ENCODE measurements around the gene CARD9. TPM values are rescaled to one million over a fixed set of nuclear protein-coding genes. Genes with fewer than 3 reads are reported as not detected.
"Not testable (repeated sequence)": the region's sequence is repeated elsewhere in the genome, so short reads cannot be mapped to it uniquely, and the experiment has no call there.

CARD9 gene
- total RNA-seq, 2 experiments from 2014 or later, result 0.55 to 1.3 TPM

DNA sequence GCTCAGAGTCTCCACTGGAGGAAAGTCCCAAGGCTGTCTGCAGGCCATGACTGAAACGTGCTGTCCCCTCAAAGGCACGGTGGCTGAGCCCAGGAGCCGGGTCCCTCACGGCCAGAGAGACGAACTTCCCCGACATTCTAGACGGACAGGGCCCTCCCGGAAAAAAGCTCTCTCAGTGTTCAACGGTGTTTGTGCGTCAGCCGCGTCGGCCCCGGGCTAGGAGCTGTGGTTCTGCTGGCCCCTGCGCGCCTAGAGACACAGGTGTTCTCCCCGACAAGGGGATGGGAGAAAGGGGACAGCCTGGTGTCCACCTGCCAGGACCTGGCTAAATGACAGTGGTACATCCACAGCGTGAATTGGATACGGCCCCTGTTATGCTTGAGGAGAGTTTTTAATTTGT lies 51.9 kb downstream of the CARD9 start:
- no peak overlapping the region for H3K27ac Mint-ChIP-seq
- ChIA-PET POLR2A (no interaction called here), CTCF (interaction anchor here (0.7 kb wide), 2 partner anchors 79 to 173 kb away, joined by 3 to 4 read pairs; no protein-coding TSS in a partner anchor)
- no peak for DNase-seq
- no peaks in the 10 kb centered on the region for H3K27me3 Mint-ChIP-seq
- H3K4me1 Mint-ChIP-seq, result no peaks in the 10 kb centered on the region
- H3K9me3 Mint-ChIP-seq, result no peaks in the 10 kb centered on the region
- no peak overlapping the region for H3K4me3 Mint-ChIP-seq
- no peaks in the 10 kb centered on the region for H3K36me3 Mint-ChIP-seq (ENCODE audit: low read depth)

DNA sequence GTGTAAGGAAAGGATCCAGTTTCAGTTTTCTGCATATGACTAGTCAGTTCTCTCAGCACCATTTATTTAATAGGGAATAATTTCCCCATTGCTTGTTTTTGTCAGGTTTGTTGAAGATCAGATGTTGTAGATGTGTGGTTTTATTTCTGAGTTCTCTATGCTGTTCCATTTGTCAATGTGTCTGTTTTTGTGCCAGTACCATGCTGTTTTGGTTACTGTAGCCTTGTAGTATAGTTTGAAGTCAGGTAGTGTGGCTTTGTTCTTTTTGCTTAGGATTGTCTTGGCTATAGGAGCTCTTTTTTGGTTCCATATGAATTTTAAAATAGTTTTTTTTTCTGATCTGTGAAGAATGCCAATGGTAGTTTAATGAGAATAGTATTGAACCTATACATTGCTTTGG lies 52.5 kb downstream of the CARD9 start:
- H3K36me3 Mint-ChIP-seq (ENCODE audit: low read depth); H3K9me3 Mint-ChIP-seq; DNase-seq; POLR2A ChIA-PET; H3K4me1 Mint-ChIP-seq; H3K27ac Mint-ChIP-seq; CTCF ChIA-PET; H3K27me3 Mint-ChIP-seq; H3K4me3 Mint-ChIP-seq: not testable (repeated sequence)

DNA sequence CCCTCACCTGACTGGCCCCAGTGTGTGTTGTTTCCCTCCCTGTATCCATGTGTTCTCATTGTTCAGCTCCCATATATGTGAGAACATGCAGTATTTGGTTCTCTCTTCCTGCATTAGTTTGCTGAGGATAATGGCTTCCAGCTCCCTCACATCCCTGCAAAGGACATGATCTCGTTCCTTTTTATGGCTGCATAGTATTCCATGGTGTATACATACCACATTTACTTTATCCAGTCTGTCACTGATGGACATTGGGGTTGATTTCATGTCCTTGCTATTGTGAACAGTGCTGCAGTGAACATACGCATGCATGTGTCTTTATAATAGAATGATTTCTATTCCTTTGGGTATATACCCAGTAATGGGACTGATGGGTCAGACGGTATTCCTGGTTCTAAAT lies 53.5 kb downstream of the CARD9 start:
- H3K4me3 Mint-ChIP-seq; CTCF ChIA-PET; DNase-seq; H3K27ac Mint-ChIP-seq; H3K4me1 Mint-ChIP-seq; POLR2A ChIA-PET; H3K36me3 Mint-ChIP-seq (ENCODE audit: low read depth); H3K27me3 Mint-ChIP-seq: not testable (repeated sequence)
- H3K9me3 Mint-ChIP-seq, result peaks cover 16% of the 10 kb centered on the region

DNA sequence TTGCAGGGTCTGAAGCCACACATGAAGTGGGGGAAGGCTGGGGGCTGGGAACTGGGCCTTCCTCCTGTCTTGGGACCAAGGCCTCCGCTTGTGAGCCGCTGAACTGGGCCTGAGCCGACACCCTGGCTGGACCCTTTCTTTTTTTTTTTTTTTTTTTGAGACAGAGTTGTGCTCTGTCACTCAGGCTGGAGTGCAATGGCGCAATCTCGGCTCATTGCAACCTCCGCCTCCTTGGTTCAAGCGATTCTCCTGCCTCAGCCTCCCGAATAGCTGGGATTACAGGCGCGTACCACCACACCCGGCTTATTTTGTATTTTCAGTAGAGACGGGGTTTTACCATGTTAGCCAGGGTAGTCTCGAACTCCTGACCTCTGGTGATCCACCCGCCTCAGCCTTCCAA lies 54.2 kb downstream of the CARD9 start:
- CTCF ChIA-PET; H3K36me3 Mint-ChIP-seq (ENCODE audit: low read depth); H3K4me1 Mint-ChIP-seq; H3K27me3 Mint-ChIP-seq; POLR2A ChIA-PET; DNase-seq; H3K4me3 Mint-ChIP-seq; H3K27ac Mint-ChIP-seq: not testable (repeated sequence)
- peaks cover 23% of the 10 kb centered on the region for H3K9me3 Mint-ChIP-seq

DNA sequence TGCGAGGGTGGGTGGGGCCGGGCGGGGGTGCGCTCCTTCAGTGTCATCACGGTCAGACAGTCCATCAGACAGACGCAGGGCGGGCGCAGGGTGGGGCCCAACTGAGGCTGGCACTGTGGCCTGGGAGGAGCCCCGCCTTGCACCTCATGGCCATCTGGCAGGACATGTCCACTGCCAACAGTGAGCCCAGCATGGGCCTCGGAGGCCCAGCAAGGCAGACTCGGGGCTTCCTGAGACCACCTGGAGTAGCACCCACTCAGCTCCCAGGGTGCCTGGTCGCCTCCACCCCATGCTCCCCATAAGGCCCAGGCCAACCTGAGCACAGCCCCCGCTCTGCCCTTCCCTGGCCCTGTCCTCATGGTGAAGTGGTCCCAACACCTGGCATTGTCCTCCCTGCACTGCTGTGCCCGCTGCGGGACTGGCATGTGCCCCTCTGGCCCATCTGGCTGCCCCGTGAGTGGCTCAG lies 54.7 kb downstream of the CARD9 start:
- Mint-ChIP-seq H3K27ac (no peak overlapping the region), H3K36me3 (ENCODE audit: low read depth) (peaks cover 9% of the 10 kb centered on the region), H3K27me3 (no peaks in the 10 kb centered on the region), H3K4me3 (no peak overlapping the region), H3K4me1 (peaks cover 2% of the 10 kb centered on the region), H3K9me3 (peaks cover 23% of the 10 kb centered on the region)
- no peak for DNase-seq
- ChIA-PET CTCF (no interaction called here), POLR2A (no interaction called here)

DNA sequence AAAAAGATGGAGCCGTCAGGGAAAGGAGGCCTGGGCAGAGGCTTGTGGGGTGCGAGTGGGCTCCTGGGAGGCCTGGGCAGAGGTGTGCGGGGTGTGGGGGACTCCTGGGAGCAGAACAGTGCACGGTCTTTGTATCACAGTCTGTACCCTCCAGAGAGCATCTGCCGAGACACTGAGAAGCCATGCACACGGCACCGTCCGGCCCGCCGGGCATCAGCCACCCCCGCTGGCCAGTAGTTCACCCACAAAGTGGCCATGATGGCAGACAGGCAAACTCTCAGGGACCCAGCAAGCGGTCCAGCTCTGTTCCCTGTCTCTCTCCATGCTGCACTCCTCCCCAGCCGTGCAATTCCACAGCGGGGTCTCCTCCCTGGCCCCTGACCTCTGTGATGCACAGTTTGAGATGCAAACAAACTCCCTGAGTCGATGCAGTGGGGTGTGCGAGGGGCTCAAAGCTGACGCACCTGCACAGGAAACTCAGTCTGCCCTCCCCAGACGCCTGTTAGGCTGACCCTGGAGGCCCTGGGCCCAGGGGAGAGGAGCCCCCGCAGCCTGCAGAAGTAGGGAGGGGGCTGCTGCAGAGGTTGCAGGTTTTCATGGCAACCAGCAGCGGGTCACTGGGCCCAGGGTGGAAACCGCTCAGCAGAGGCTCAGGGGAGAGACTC lies 55.2 kb downstream of the CARD9 start:
- no peak overlapping the region for H3K4me3 Mint-ChIP-seq
- ChIA-PET POLR2A (no interaction called here), CTCF (no interaction called here)
- peaks cover 23% of the 10 kb centered on the region for H3K9me3 Mint-ChIP-seq
- DNase-seq, result no peak
- H3K27me3 Mint-ChIP-seq, result no peaks in the 10 kb centered on the region
- H3K27ac Mint-ChIP-seq, result no peak overlapping the region
- peaks cover 2% of the 10 kb centered on the region for H3K4me1 Mint-ChIP-seq
- H3K36me3 Mint-ChIP-seq (ENCODE audit: low read depth), result peaks cover 9% of the 10 kb centered on the region

DNA sequence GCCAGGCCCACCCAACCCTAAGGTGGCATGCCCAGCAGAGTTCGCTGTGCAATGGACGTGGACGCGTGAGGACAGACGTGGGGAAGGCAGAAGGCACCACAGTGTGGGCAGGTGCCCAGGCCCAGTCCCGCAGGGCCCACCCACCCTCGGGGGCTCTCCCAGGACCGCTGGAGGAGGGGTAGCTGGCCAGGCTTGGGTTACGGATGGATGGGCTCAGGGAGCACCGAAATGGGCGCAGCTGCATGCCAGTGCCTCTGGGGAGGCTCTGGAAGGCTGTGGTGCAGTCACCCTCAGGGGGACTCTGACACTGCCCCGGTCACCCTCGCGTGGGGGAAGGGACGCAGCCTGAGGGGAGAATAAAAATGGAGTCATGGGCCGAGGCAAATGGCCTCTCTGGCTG lies 55.8 kb downstream of the CARD9 start:
- POLR2A ChIA-PET, result no interaction called here
- Mint-ChIP-seq H3K9me3 (peaks cover 23% of the 10 kb centered on the region), H3K4me1 (peaks cover 2% of the 10 kb centered on the region), H3K27me3 (no peaks in the 10 kb centered on the region), H3K4me3 (no peak overlapping the region), H3K27ac (no peak overlapping the region), H3K36me3 (ENCODE audit: low read depth) (peaks cover 9% of the 10 kb centered on the region)
- DNase-seq, result no peak
- CTCF ChIA-PET, result no interaction called here

DNA sequence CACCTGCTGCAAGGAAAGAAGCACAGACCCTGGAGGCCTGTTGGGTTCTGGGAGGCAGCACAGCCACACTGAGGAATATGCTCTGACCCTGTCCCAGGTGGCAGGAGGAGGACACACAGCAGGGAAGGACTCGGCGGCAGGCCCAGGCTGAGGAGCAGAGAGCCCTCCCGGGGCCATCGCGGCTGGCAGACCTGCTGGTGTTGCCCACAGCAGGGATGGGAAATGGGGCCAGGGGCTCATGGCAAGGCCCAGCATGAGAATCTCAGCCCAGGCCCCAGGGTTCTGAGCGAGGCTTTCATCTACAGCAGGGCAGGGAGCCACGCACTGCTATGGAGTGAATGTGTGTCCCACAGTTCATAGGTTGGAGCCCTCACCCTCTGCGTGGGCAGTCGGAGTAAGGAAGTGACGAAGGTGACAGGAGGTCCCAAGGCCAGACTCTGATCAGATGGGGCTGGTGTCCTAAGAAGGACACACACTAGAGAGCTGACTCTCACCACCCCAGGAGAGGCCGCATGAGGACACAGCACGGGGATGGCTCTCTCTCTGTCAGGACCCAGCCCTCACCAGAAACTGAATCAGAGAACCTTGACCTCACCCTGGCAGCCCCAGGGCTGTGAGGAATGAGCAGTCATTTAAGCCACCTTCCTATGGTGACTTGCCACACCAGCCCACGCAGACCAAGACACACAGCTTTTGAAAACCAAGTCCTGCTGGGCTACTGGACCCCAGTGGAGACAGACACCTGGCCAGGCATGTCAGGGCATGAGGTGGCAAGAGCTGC lies 56.4 kb downstream of the CARD9 start:
- no peak for DNase-seq

DNA sequence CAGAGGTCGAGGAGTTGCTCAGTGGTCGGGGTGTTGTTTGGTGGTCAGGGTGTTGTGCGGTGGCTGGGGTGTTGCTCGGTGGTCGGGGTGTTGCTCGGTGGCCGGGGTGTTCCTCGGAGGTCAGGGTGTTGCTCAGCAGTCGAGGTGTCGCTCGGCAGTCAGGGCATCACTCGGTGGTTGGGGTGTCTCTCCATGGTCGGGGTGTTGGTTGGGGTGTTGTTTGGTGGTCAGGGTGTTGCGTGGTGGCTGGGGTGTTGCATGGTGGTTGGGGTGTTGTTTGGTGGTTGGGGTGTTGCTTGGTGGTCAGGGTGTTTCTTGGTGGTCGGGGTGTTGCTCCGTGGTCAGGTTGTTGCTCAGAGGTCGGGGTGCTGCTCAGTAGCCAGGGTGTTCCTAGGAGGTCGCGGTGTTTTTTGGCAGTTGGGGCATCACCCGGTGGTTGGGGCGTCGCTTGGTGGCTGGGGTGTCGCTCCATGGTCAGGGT lies 57.2 kb downstream of the CARD9 start:
- Mint-ChIP-seq H3K36me3 (ENCODE audit: low read depth) (peaks cover 9% of the 10 kb centered on the region), H3K27me3 (no peaks in the 10 kb centered on the region), H3K4me1 (peaks cover 2% of the 10 kb centered on the region), H3K9me3 (peaks cover 23% of the 10 kb centered on the region), H3K4me3 (no peak overlapping the region), H3K27ac (no peak overlapping the region)
- POLR2A ChIA-PET, result no interaction called here
- CTCF ChIA-PET, result no interaction called here
- DNase-seq, result no peak

More for the DNA sequence above, 56.4 kb downstream of the CARD9 start:
- peaks cover 9% of the 10 kb centered on the region for H3K36me3 Mint-ChIP-seq (ENCODE audit: low read depth)
- H3K27me3 Mint-ChIP-seq, result no peaks in the 10 kb centered on the region
- H3K4me3 Mint-ChIP-seq, result no peak overlapping the region
- no peak overlapping the region for H3K27ac Mint-ChIP-seq
- ChIA-PET POLR2A (no interaction called here), CTCF (no interaction called here)
- H3K4me1 Mint-ChIP-seq, result peaks cover 2% of the 10 kb centered on the region
- H3K9me3 Mint-ChIP-seq, result peaks cover 23% of the 10 kb centered on the region

DNA sequence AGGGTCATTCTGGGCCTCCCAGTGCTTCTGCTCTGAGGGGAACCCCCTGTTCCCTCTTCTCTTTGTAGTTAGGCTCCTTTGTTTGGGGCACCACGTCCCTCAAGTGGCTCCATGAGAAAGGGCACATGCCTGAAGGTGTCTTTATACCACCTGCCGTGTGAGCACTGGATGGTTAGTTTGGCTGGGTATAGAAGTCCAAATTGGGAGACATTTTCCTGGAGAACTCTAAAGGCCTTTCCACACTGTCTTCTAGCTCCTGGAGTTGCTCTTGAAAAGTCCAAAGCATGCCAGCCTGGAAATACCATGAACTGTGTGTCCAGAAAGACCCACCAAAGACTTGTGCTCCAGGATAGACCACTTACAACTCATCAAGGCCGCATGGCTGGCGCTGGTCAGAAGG lies 58.5 kb downstream of the CARD9 start:
- no peak overlapping the region for H3K4me3 Mint-ChIP-seq
- H3K36me3 Mint-ChIP-seq (ENCODE audit: low read depth), result peaks cover 9% of the 10 kb centered on the region
- no peak for DNase-seq
- H3K27ac Mint-ChIP-seq, result no peak overlapping the region
- ChIA-PET POLR2A (no interaction called here), CTCF (no interaction called here)
- H3K9me3 Mint-ChIP-seq, result peaks cover 23% of the 10 kb centered on the region
- no peaks in the 10 kb centered on the region for H3K27me3 Mint-ChIP-seq
- peaks cover 2% of the 10 kb centered on the region for H3K4me1 Mint-ChIP-seq

DNA sequence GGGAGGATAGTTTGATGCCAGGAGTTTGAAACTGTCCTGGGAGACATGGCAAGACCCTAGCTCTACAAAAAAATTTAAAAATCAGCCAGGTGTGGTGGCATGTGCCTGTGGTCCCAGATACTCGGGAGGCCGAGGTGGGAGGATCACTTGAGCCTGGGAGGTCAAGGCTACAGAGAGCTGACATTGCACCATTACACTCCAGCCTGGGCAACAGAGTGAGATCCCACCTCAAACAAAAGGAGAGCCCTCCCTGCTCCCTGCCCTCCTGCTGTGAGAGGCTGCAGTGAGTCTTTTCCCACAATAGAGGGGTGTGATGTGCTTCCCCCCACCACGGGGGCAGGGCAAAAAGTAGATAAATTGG lies 59.4 kb downstream of the CARD9 start:
- Mint-ChIP-seq H3K4me3 (no peak overlapping the region), H3K27ac (no peak overlapping the region), H3K4me1 (peaks cover 2% of the 10 kb centered on the region), H3K36me3 (ENCODE audit: low read depth) (peaks cover 9% of the 10 kb centered on the region), H3K9me3 (peaks cover 23% of the 10 kb centered on the region), H3K27me3 (no peaks in the 10 kb centered on the region)
- CTCF ChIA-PET, result interaction anchor here (0.9 kb wide), 1 partner anchor 17 kb away, joined by 3 read pairs; no protein-coding TSS in a partner anchor
- POLR2A ChIA-PET, result no interaction called here
- DNase-seq, result no peak
